M059J (cell line): ENCODE data around the gene PDE9A. TPM values are rescaled to one million over a fixed set of nuclear protein-coding genes. Genes with fewer than 3 reads are reported as not detected.
"Not testable (repeated sequence)": the region's sequence is repeated elsewhere in the genome, so short reads cannot be mapped to it uniquely, and the experiment has no call there.

Experiments used
- DNase-seq: peaks from one replicate; pipeline ENCODE4 v3.0.0-alpha.2; 2012; ENCODE audit warnings: low read depth
- total RNA-seq: library from RNA; depleted of rRNA; stranded (reverse); fragments of >200 nt; shearing (Covaris generic); gene quantifications from 2 replicates; pipeline ENCODE4 v1.2.3, GENCODE V29; 2014

Gene PDE9A
- total RNA-seq, 1 experiment from 2014 or later, result 0.07 TPM

DNA sequence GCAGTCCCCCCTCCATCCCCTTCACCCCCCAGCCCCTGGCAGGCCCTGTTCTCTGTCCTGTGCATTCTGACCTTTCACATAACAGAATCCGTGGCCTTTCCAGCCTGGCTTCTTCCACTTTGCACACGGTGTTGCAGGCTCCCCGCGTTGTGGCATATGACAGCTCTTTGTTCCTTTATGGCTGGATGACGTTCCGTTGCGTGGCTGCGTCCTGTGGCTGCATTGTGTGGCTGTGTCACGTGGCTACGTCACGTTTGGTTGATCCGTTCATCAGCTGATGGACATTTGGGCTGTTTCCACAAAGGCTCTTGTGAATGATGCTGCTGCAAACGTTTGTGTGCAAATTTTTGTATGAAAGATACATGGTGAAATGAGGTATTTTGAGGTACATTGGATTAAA lies 53.3 kb downstream of the PDE9A start:
- DNase-seq, result no peak

DNA sequence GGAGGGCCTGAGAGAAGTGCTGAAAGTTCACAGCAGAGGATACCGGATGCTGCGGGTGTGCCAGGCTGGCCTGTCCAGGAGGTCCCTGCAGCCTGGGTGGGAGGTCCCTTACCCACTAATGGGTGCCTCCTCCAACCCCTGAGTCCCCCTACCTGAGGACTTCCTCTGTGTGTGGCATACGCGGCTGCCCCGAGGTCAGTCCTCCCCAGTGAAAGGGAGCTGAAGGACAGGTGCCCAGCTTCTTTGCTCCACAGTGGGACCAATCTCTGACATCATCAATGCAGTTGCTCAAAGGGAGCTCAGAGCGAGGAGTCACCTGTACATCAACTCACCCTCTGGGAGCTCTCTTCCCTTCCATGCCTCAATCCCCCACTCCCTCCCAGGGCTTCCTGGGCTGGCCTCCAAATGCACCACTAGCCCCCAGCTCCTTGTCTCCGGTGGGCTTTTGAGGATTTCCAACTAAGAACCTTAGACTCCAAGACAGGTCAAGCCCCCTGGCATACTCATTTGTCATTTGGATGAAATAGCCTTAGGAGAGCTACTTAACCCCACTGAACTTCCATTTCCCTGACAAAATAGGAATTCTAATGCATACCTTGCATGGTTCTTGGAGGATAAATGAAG lies 53.9 kb downstream of the PDE9A start:
- DNase-seq, result no peak

DNA sequence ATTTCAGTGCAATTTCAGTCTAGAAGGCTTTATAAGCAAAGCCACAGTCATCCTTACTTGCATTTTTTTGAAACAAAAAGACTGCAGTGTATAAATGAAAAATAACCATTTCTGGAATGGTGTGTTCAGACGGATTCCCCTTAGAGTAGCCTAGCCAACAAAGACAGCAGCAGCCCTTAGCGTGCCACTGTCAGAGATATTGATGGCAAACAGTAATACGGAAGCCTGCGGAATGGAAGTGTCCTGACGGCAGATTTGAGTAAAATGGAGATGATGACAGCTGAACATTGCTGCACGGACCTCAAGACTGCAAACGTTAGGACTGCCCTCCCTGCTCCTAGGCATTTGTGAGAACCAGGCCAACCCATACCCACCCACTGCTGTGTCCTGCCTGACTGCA lies 54.7 kb downstream of the PDE9A start:
- DNase-seq, result no peak

- DNase-seq, result not testable (repeated sequence)
Measured at GRCh38 chr21:42708916-42709315, 55.5 kb downstream of the PDE9A start.

DNA sequence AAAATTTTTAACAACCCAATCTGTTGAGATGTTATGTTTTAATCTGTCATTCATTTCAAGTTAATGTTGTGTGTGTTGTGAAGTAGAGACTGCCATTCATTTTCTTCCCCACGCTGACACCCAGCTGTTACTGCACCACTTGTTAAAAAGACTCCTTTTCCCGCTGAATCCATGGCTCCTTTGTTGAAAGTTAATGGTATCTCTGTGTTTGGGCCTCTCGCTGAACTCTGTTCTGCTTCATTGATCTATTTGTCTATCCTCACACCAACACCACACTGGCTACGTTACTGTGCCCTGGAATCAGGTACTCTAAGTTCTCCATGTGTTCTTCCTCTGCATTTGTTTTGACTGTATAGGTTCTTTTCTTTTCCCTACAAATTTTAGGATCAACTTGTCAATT lies 58.2 kb downstream of the PDE9A start:
- DNase-seq, result no peak

DNA sequence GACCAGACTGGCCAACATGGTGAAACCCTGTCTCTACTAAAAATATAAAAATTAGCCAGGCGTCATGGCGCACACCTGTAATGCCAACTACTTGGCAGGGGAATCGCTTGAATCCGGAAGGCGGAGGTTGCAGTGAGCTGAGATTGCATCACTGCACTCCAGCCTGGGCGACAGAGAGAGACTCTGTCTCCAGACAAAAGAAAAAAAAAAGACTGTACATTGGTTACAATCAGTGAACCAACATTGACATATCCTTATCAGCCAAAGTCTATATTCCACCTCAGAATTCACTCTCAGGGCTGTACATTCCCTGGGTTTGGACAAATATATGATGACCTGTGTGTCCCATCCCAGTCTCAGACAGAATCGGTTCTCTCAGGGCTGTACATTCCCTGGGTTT lies 62.0 kb downstream of the PDE9A start:
- not testable (repeated sequence) for DNase-seq

DNA sequence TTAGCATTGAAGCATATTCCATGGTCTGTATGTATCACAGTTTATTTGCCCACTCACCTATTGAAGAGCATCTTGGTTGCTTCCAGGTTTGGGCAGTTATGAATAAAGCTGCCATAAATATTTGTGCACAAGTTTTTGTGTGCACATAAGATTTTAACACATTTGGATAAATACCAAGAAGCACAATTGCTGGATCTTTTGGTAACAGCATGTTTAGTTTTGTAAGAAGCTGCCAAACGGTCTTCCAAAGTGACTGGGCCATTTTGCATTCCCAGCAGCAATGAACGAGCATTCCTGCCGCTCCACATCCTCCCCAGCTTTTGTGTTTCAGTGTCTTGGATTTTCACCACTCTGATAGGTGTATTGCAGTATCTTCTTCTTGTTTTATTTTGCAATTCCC lies 62.7 kb downstream of the PDE9A start:
- DNase-seq, result no peak

DNA sequence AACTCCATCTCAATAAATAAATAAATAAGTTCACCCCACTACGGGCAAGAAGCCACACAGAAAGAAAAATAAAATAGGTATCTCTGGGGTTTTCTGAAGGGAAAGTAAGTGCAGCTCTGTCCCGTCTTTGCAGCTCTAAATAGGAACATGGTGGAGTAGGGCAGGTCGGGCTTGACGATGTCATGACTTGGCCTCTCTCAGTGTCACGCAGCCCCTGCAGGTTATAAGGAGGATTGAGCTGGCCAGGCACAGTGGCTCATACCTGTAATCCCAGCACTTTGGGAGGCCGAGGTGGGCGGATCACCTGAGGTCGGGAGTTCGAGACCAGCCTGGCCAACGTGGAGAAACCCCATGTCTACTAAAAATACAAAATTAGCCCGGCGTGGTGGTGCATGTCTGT lies 67.1 kb downstream of the PDE9A start:
- not testable (repeated sequence) for DNase-seq

- no peak for DNase-seq
Measured at GRCh38 chr21:42721341-42721824, 68.0 kb downstream of the PDE9A start.

GRCh38 chr21:42722153-42722552 lies 68.7 kb downstream of the PDE9A start:
- no peak for DNase-seq

GRCh38 chr21:42722808-42723473 lies 69.5 kb downstream of the PDE9A start:
- no peak for DNase-seq

- DNase-seq, result peak; percentile 93
Measured at GRCh38 chr21:42724226-42724920, 71.0 kb downstream of the PDE9A start.

DNA sequence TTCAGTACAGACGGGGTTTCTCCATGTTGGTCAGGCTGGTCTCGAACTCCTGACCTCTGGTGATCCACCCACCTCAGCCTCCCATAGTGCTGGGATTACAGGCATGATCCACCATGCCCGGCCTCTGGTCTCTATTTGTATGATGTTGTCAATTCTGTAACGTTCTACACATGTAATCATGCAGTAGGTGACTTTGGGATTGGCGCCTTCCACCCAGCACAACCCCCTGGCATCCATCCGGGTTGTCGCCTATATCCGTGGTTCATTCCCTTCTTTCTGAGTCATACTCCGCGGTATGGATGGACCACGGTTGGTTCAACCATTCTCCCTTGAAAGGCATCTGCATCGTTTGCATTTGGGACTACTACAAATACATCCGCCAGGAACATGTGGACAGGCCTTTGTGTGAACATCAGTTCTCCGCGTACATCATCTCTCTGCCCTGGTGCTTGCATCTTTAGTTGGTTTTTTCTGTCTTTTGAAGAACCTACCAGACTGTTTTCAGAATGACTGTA lies 72.1 kb downstream of the PDE9A start:
- no peak for DNase-seq

DNA sequence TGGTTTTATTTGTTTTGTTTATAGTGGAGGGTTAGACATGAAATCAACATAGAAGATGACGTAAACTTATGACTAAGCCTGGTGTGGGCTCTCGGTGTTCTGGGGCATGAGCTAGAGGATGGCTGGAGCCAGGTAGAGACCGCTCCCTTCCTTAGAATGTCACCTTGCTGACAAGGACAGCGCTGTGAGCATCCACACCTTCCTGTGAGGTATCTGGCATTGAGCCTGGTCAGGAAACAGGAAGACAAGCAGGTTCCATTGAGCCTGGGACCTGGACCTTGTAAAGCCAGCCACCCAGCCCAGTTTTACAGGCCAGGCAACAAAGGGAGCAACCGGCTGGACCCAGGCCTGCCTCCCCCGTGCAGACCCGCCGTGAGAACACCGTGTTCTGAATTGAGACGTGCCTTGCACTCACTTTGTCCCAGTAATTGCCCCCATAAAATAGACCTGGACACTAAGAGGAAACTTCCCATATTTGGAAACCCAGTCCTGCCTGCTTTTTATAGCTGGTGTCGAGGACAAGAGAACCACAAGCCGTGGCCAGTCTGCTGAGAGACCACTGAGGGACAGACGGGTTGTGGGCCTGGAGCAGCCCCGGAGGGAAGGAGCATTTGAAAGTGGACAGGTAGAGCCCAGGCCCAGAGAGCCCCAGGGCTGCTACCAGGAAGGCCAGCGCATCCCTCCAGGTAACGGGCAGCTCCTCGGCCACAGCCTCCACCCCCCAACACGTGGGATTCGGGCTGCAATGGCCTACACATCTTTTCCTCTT lies 78.0 kb downstream of the PDE9A start:
- DNase-seq, result peak; percentile 41

- DNase-seq, result no peak
Measured at GRCh38 chr21:42732033-42732410, 78.6 kb downstream of the PDE9A start.

- no peak for DNase-seq
Measured at GRCh38 chr21:42733037-42733627, 79.7 kb downstream of the PDE9A start.

- no peak for DNase-seq
Measured at GRCh38 chr21:42733874-42734273, 80.5 kb downstream of the PDE9A start.

DNA sequence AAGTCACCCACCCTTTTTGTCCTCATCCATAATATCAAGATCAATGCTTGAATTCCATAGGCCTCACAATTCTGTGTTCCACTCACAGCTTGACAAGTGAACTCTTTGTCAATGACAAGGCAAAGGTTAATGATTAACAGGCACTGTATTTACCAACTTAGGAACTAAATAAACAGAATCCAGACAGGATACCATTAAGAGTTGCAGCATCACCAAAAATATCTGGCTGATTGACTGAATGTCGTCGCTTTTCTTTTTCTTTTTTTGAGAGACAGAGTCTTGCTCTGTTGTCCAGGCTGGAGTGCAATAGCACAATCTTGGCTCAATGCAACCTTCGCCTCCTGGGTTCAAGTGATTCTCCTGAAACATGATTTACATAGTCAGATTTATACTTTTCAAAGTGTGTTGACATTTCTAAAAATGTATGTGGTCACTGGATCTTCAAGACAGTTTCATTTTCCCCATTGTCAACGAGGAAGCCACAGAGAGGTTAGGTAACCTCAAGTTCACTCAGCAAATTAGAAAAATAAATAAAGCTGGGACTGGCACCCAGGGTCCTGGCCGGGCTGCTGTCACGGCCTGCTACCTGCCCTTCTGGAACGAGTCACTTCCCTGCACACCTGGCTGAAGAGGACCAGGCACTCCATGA lies 81.0 kb downstream of the PDE9A start:
- DNase-seq, result no peak

- DNase-seq, result no peak
Measured at GRCh38 chr21:42735061-42735460, 81.6 kb downstream of the PDE9A start.

GRCh38 chr21:42735944-42736343 lies 82.5 kb downstream of the PDE9A start:
- DNase-seq, result no peak
